ENCODE measurements around the gene CDCA4.

CDCA4 gene

GRCh38 chr14:105061428-105062047, 40.7 kb upstream of the CDCA4 start:
- no peak overlapping the region for H3K4me3 ChIP-seq (ENCODE audit: low read depth, low read length)
- H3K27me3 ChIP-seq (ENCODE audit: control insufficient read depth, insufficient read depth, low read length) = no peaks in the 10 kb centered on the region
- H3K79me2 ChIP-seq = no peaks in the 10 kb centered on the region
- H3K36me3 ChIP-seq (ENCODE audit: control insufficient read depth, insufficient read depth, low read length) = no peaks in the 10 kb centered on the region
- no peak overlapping the region for H3K9ac ChIP-seq
- TF ChIP-seq CTCF (IDR thresholded peaks at IDR 0.05) = no peak
- H3K9me3 ChIP-seq (ENCODE audit: control insufficient read depth, low read length) = no peaks in the 10 kb centered on the region
- no peaks in the 10 kb centered on the region for H3K4me1 ChIP-seq
- peak overlapping the region; percentile 11 for H3K27ac ChIP-seq
- no peak overlapping the region for H2AFZ ChIP-seq
- no peak overlapping the region for H3K4me2 ChIP-seq (ENCODE audit: low read length)

- Histone ChIP-seq H3K4me3 (ENCODE audit: low read depth, low read length) (no peak overlapping the region), H2AFZ (no peak overlapping the region), H3K4me1 (no peaks in the 10 kb centered on the region), H3K79me2 (no peaks in the 10 kb centered on the region), H3K4me2 (ENCODE audit: low read length) (no peak overlapping the region), H3K27me3 (ENCODE audit: control insufficient read depth, insufficient read depth, low read length) (no peaks in the 10 kb centered on the region), H3K36me3 (ENCODE audit: control insufficient read depth, insufficient read depth, low read length) (no peaks in the 10 kb centered on the region), H3K9me3 (ENCODE audit: control insufficient read depth, low read length) (no peaks in the 10 kb centered on the region), H3K27ac (peak overlapping the region; percentile 11), H3K9ac (no peak overlapping the region)
- no peak for TF ChIP-seq CTCF (IDR thresholded peaks at IDR 0.05)
These were observed 40.0 kb upstream of the CDCA4 start for GRCh38 chr14:105060751-105061427.

- H3K9ac ChIP-seq = no peak overlapping the region
- no peaks in the 10 kb centered on the region for H3K9me3 ChIP-seq (ENCODE audit: control insufficient read depth, low read length)
- TF ChIP-seq CTCF (IDR thresholded peaks at IDR 0.05) = no peak
- H3K27ac ChIP-seq = no peak overlapping the region
- no peak overlapping the region for H3K4me3 ChIP-seq (ENCODE audit: low read depth, low read length)
- H3K79me2 ChIP-seq = no peaks in the 10 kb centered on the region
- no peaks in the 10 kb centered on the region for H3K36me3 ChIP-seq (ENCODE audit: control insufficient read depth, insufficient read depth, low read length)
- no peak overlapping the region for H2AFZ ChIP-seq
- H3K27me3 ChIP-seq (ENCODE audit: control insufficient read depth, insufficient read depth, low read length) = no peaks in the 10 kb centered on the region
- H3K4me1 ChIP-seq = no peaks in the 10 kb centered on the region
- H3K4me2 ChIP-seq (ENCODE audit: low read length) = no peak overlapping the region
These were observed 39.2 kb upstream of the CDCA4 start for GRCh38 chr14:105059925-105060565.

- Histone ChIP-seq H3K36me3 (ENCODE audit: control insufficient read depth, insufficient read depth, low read length) (no peaks in the 10 kb centered on the region), H2AFZ (no peak overlapping the region), H3K4me1 (no peaks in the 10 kb centered on the region), H3K9me3 (ENCODE audit: control insufficient read depth, low read length) (no peaks in the 10 kb centered on the region), H3K79me2 (no peaks in the 10 kb centered on the region), H3K4me3 (ENCODE audit: low read depth, low read length) (no peak overlapping the region), H3K27me3 (ENCODE audit: control insufficient read depth, insufficient read depth, low read length) (no peaks in the 10 kb centered on the region), H3K9ac (no peak overlapping the region), H3K27ac (no peak overlapping the region), H3K4me2 (ENCODE audit: low read length) (no peak overlapping the region)
- no peak for TF ChIP-seq CTCF (IDR thresholded peaks at IDR 0.05)
These were observed 38.4 kb upstream of the CDCA4 start for GRCh38 chr14:105059035-105059924.

All from parathyroid adenoma (tissue), 2 donors.